ENCODE data around the gene PRSS56. TPM values are rescaled to one million over a fixed set of nuclear protein-coding genes. Genes with fewer than 3 reads are reported as not detected.
"Not testable (repeated sequence)": the region's sequence is repeated elsewhere in the genome, so short reads cannot be mapped to it uniquely, and the experiment has no call there.

Gene PRSS56
- polyA plus RNA-seq, 5 donors: 0.13 TPM; not detected in 4

GRCh38 chr2:232525791-232526371, 5.7 kb downstream of the PRSS56 start, which contains the start of gene CHRND:
TSS of gene CHRND (plus strand) at chr2:232526160. CDS start at chr2:232526216, 56 bp downstream.
- no peak for DNase-seq

DNA sequence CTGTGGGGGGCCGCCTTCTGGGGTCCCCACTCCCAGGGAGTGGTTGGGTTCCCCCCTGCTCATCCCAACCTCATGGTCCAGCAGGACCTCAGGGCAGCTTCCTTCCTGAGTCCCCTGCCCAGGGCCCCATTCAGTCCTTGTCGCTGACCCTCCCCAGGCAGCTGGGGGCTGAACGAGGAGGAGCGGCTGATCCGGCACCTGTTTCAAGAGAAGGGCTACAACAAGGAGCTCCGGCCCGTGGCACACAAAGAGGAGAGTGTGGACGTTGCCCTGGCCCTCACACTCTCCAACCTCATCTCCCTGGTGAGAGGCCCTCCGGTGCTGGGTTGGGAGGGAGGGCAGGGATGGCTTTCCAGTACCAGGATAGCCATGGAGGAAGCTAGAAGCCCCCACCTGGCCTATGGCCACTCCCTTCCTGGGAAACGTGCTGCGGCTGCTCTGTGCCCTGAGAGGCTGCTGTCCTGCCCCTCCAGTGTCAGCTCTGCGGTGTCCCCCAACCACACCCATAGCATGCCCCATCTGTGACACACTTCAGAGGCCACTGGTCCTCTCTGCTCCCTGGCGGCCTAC, 6.3 kb downstream of the PRSS56 start:
- no peak for DNase-seq

DNA sequence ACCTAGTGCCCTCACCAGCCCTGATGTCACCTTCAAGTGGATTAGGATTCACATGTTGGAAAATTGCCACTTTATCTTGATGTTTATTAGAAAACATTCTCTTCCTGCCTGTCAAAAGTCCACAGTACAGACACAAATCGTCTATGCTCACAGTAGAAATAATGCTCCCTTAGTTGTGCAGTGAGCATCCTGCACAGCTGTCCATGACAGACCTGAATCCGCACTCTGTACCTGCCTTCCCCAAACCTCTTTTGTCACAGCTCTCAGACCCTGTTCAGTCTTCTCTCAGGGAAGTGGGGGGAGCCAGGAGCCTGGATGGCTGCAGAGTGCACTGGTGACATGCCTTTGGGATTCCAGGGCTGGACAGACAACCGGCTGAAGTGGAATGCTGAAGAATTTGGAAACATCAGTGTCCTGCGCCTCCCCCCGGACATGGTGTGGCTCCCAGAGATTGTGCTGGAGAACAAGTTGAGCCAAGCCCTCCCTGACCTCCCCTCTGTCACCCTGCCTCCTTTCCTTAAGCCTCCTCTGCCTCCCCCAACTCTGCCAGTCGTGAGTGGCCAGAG, 7.8 kb downstream of the PRSS56 start:
- DNase-seq: no peak

DNA sequence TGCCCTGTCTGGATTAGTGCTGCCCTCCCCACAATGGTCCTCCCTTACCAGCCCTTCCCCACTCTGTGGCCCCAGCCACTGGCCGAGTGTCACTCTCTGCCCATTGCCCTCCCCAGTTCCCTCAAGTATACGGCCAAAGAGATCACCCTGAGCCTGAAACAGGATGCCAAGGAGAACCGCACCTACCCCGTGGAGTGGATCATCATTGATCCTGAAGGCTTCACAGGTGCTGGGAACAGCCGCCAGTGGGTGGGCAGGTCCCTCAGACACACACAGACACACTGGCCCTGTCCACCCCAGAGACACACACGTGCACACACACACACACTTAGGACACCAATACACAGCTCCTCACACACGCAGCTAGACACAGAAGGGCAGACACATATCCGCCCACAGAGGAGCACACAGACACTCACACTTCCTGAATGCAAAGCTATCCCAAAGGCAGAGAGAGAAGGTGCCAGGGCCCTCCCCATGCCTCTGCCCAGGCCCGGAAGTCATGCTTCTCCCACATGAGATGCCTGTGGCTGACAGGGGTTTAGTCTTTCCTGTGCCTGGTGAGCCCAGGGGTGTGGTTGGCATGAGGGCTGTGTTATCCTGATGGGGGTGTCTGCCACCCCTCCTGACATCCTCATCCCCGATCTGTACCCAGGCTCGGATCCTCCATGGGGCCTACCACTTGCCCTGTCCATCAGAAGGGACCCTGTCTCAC, 8.7 kb downstream of the PRSS56 start:
- DNase-seq: no peak

DNA sequence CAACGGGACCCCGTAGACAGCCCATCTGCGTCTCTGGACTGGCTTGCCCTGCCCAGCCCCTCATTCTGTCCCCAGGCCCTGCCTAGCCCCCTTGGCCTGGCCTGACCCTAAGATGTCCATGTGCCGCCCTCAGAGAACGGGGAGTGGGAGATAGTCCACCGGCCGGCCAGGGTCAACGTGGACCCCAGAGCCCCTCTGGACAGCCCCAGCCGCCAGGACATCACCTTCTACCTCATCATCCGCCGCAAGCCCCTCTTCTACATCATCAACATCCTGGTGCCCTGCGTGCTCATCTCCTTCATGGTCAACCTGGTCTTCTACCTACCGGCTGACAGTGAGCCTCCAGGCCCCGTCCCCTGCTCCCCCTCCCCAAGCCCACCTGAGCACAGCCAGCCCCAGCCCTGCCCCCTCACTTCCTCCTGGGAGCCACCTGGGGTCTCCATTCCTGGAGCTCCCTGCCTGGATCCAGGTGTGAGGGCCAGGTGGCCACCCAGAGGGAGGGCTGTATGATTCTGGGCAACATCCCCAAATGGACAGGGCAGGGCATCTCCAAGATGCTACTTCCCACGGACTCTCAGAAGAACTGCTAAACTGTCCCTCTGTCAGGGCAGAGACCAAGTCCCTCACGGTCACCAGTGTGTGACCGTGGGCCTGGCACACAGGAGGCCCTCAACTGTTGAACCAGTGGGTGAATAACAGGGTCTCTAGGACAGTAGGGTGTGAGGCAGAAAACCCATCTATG, 9.8 kb downstream of the PRSS56 start:
- DNase-seq: no peak

DNA sequence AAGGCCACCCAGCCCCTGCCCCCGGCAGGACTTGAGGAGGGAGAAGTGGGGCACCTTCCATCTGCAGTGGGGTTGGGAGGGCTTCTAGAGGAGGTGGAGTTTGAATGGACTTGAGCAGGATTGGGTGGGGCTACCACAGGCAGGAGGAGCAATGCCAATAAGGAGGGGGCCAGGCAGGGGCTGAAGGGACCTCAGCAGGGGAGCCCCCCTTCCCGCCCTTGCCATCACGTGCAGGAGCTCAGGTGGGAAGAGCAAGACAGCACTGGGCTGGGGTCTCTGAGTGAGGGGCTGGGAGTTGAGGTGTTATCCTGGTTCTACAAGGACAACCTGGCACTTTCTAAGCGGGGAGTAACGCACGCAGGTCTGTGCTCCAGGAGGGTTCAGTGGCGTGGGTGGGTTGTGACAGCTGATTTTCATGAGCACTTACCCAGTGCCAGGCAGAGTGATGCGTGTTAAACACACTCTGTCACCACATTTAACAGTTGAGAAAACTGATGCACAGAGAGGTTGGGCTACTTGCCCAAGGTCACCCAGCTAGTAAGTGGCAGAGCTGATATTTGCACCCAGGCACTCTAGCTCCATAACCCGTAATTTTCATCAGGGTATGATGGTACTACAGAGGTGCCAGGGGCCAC, 10.6 kb downstream of the PRSS56 start:
- no peak for DNase-seq

DNA sequence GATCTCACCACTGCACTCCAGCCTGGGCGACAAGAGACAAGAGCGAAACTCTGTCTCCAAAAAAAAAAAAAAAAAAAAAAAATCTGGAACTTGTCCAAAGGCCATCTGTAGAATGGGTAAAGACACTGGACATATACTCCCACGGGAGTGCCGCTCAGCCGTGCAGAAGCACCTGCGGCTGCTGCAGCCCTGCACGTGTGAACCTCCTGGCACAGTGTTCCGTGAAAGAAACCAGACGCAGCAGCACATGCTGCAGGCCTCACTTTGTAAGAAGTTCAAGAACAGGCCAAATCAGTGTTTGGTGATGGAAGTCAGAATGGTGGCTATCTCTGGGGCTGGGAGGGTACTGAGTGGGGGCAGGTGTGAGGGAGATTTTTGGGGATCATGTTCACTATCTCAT, 12.2 kb downstream of the PRSS56 start:
- DNase-seq: no peak

GRCh38 chr2:232532821-232533220, 12.6 kb downstream of the PRSS56 start:
- DNase-seq: not testable (repeated sequence)

- no peak for DNase-seq
Measured at GRCh38 chr2:232533944-232534710, 13.9 kb downstream of the PRSS56 start.

DNA sequence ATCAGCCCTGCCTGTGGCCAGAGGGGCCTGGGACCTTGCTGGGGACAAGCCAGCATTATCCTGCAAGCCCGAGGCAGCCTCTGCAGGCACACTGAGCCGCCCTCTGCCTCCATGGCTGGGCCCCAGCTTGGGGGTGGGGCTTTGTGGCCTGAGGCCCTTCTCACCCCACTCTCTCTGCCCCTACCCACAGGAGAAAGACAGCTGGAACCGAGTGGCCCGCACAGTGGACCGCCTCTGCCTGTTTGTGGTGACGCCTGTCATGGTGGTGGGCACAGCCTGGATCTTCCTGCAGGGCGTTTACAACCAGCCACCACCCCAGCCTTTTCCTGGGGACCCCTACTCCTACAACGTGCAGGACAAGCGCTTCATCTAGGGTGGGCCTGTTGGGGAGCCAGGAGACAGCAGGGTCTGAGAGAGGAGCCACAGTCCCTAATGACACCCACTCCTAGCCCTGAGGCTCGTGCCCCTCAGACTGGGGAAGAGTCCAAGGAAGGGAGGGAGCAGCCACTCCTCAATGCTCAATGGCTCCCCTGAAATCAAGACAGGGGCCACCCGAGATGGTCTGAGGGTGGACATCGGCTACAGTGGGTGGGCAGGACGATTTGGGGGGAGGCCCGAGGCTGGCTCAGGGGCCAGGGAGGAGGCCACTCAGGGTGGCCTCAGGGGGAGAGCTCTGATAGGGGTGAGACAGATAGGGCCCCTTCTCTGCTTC, 14.9 kb downstream of the PRSS56 start:
- DNase-seq: no peak

DNA sequence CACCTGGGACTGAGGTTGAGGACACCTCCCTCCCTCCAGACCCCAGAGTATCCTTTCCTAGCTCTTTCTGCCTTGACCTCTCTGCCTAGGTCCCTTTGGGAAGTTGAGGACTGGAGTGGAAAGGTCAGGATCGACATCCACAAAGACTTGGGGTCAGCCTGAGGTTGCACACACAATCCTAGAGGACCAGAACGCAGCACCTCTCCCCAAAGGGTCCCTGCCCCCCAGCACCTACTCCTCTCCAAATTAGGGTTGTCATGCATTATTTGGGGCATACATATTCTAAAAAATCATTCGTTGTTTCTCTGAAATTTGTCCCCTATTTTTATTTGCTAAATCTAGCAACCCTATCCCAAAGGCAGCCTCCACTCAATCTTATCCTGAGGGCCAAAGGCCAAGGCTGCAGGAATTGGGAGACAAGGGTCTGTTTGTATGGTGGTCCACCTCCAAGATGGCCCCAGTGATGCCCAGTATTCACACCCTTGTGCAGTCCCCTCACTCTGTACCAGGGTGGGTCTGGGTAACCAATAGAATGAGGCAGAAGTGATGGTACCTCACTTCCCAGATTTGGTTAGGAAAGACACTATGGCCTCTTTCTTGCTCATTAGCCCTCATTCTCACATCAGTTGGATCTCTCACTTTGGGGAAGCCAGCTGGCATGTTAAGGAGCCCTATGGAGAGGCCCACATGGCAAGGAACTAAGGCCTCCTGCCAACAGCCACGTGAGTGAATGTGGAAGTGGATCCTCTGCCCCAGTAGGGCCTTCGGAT, 15.8 kb downstream of the PRSS56 start:
- DNase-seq: no peak

DNA sequence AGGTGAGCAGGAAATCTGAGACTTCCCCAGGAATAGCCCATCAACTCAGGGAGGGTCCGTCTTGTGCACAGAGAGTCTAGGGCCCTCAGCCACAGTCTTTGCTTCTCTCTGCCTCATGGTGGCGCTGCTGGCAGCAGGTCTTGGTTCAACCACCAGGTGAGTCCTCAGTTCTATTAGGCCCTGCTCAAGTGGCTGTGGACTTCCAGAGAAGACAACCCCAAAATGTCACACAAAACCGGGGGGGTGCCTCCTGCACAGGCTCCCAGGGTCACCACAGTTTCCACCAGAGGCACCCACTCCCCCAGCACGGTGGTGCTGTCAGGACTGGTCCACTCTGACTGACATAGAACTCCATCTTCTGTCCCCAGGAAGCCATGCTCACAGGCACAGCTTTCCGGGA, 16.9 kb downstream of the PRSS56 start:
- DNase-seq: no peak

DNA sequence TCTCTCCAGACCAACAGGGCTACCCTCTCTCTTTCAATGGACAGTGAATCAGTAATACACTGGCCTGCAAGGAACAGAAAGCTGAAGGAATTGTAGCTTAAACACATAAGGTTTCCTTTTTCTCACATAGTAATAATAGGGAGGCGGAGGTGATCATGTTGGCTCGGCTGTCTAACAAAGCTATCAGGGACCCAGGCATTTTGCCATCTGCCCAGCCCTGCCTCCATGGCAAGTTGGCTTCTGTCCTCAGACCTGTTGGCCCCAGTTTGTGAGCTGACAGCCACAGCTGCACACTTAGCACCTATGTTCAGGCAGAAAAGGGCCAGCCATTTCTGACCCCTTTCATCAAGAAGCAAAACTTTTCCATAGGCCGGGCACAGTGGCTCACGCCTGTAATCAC, 17.3 kb downstream of the PRSS56 start:
- DNase-seq: no peak

GRCh38 chr2:232538671-232539070, 18.5 kb downstream of the PRSS56 start:
- DNase-seq: no peak

- no peak for DNase-seq
Measured at GRCh38 chr2:232539298-232540231, 19.4 kb downstream of the PRSS56 start, which contains the start of gene CHRNG. TSS of gene CHRNG (plus strand) at chr2:232539692. CDS start at chr2:232539748, 56 bp downstream.

DNA sequence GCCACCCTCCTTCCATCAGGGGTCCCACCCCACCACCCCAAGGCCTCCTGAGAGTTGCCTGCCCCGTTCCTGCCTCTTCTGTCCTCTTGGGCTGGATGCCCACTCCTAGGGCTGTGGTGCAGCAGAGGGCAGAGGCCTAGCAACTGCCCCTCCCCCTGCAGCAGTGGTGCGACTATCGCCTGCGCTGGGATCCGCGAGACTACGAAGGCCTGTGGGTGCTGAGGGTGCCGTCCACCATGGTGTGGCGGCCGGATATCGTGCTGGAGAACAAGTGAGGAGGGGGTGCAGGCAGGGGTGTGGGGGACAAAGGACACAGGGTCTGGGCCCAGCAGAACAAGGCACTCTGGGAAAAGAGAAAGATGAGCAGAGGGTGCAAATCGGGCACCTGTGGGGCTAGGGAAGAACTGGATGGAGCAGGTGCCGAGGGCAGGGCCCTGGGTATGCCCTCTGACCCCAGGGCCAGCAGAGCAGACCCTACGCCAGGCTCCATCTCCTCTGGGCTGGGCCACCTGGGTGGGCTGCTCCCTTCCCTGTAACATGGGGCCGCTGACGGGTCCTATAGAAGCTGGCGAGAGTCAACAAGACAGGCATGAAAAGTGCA, 20.4 kb downstream of the PRSS56 start:
- no peak for DNase-seq

- DNase-seq: no peak
Measured at GRCh38 chr2:232541195-232541960, 21.2 kb downstream of the PRSS56 start.

Measured in right lung (tissue), 5 donors.